GM18870 (cell line): ENCODE data around the gene GAMT.

Source experiments
- ATAC-seq: cut with Tn5 transposase; IDR thresholded peaks from one replicate; pipeline ENCODE4 v1.9.1; 2021; ENCODE audit warnings: moderate library complexity; ENCODE audit not compliant: unreplicated experiment

The GAMT gene

DNA sequence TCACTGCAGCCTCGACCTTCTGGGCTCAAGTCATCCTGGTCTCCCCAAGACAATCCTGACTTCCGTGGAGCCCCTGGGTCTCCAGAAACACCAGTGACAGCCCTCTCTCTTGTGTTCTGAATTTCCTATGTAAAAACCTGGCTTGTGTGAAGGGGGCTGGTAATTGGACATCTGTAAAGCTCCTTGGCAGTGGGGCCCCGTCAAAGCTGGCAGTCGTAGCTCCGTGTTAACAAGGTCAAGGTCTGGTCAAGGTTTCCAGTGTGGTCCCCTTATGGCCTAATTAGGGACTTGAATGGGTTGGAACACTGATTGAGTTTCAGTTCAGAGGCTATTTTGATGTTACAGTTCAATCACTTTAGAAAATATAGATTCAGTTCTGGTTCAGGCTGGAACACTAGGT lies 50.5 kb downstream of the GAMT start:
- ATAC-seq: no peak

DNA sequence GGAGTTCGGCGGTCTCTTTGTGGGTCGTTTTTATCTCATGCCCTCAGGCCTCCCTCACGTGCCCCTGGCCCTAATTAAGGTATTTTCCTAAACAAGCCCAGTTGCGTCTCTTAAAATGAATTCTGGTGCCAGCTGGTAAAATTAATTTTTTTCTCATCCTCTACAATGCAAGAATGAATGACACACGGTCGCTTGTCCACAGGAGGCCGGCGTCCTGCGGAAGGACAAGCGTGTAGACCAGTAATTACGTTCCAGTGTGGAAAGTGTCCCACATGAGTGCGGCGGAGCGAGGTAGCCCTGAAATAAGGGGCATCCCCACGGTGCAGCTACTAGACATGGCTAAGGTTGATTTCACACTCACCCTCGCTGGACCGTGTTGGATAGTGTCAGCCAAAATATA lies 52.1 kb downstream of the GAMT start:
- no peak for ATAC-seq
